ENCODE results near the gene FNDC8.

- no peak for TF ChIP-seq POLR2AphosphoS5 (IDR thresholded peaks at IDR 0.05; ENCODE audit: low read depth, low read length)
- no peak for TF ChIP-seq TAF1 (IDR thresholded peaks at IDR 0.05; ENCODE audit: borderline replicate concordance, insufficient read depth, low read length)
Measured at GRCh38 chr17:35101725-35102124, 19.7 kb upstream of the FNDC8 start.
